Prostate gland (tissue), 2 donors: Measurements from ENCODE around the gene RAD51B.

Source experiments
- POLR2A ChIP-seq: fragments of 450-650 bp; IDR thresholded peaks from one replicate; pipeline ENCODE4 v1.6.1; 2016; ENCODE audit warnings: antibody characterized with exemption, mild to moderate bottlenecking
- POLR2AphosphoS5 ChIP-seq: sonication (generic); formaldehyde crosslinking; IDR thresholded peaks from one replicate; pipeline ENCODE4 v1.6.1; 2017; ENCODE audit warnings: antibody characterized with exemption
- TF ChIP-seq, protein P1 (sequence below), 4 experiments: fragments of 200-600 bp in 2 of 4; fragments of 450-650 bp in 2 of 4; sonication (generic) in 2 of 4; IDR thresholded peaks; 1 replicate in 3 of 4; 2 replicates in 1 of 4; pipeline ENCODE4 v1.5.1; 2016 to 2019; ENCODE audit warnings: antibody characterized with exemption in 4 of 4, mild to moderate bottlenecking in 2 of 4, moderate library complexity in 2 of 4

- TF ChIP-seq, protein P1, sequence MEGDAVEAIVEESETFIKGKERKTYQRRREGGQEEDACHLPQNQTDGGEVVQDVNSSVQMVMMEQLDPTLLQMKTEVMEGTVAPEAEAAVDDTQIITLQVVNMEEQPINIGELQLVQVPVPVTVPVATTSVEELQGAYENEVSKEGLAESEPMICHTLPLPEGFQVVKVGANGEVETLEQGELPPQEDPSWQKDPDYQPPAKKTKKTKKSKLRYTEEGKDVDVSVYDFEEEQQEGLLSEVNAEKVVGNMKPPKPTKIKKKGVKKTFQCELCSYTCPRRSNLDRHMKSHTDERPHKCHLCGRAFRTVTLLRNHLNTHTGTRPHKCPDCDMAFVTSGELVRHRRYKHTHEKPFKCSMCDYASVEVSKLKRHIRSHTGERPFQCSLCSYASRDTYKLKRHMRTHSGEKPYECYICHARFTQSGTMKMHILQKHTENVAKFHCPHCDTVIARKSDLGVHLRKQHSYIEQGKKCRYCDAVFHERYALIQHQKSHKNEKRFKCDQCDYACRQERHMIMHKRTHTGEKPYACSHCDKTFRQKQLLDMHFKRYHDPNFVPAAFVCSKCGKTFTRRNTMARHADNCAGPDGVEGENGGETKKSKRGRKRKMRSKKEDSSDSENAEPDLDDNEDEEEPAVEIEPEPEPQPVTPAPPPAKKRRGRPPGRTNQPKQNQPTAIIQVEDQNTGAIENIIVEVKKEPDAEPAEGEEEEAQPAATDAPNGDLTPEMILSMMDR (IDR thresholded peaks at IDR 0.05): no peak
- TF ChIP-seq POLR2A (no peak), POLR2AphosphoS5 (no peak)
These were observed 481.0 kb downstream of the RAD51B start for GRCh38 chr14:68300608-68301007.
